SK-N-SH treated with all-trans-retinoic acid at 6 μM for 48 hours (cell line): ENCODE measurements around the gene BCKDHA.

Experiments used
- ATAC-seq: fragments of 200-7000 bp; cut with Tn5 transposase; 3 replicates; pipeline ENCODE4 v1.9.1; 2020; ENCODE audit warnings: mild to moderate bottlenecking, moderate library complexity
- BACH2 ChIP-seq: fragments of 250-450 bp; sonication (Bioruptor Pico); IDR thresholded peaks from 2 replicates; pipeline ENCODE4 v1.9.0; 2021; ENCODE audit warnings: mild to moderate bottlenecking, borderline replicate concordance
- CREB5 ChIP-seq: fragments of 250-450 bp; sonication (Bioruptor Pico); IDR thresholded peaks from 2 replicates; pipeline ENCODE4 v1.5.1; 2020; ENCODE audit warnings: low read depth, mild to moderate bottlenecking, moderate library complexity
- CSDC2 ChIP-seq: fragments of 250-450 bp; sonication (Bioruptor Pico); IDR thresholded peaks from 2 replicates; pipeline ENCODE4 v1.5.0; 2020; ENCODE audit warnings: mild to moderate bottlenecking, moderate library complexity
- CSRNP3 ChIP-seq: fragments of 250-450 bp; sonication (Bioruptor Pico); IDR thresholded peaks from 2 replicates; pipeline ENCODE4 v1.5.1; 2021; ENCODE audit warnings: mild to moderate bottlenecking, moderate library complexity
- ESRRG ChIP-seq: fragments of 250-450 bp; sonication (Bioruptor Pico); IDR thresholded peaks from 2 replicates; pipeline ENCODE4 v1.6.1; 2021; ENCODE audit warnings: mild to moderate bottlenecking
- GLIS3 ChIP-seq: fragments of 250-450 bp; sonication (Bioruptor Pico); IDR thresholded peaks from 2 replicates; pipeline ENCODE4 v1.5.0; 2020; ENCODE audit warnings: mild to moderate bottlenecking, moderate library complexity
- ISL1 ChIP-seq: fragments of 250-450 bp; sonication (Bioruptor Pico); IDR thresholded peaks from 2 replicates; pipeline ENCODE4 v2.1.2; 2022; ENCODE audit warnings: mild to moderate bottlenecking, moderate library complexity
- PATZ1 ChIP-seq: fragments of 250-450 bp; sonication (Bioruptor Pico); IDR thresholded peaks from 2 replicates; pipeline ENCODE4 v1.8.0; 2020; ENCODE audit warnings: mild to moderate bottlenecking, moderate library complexity, borderline replicate concordance
- POU6F1 ChIP-seq: fragments of 250-450 bp; sonication (Bioruptor Pico); IDR thresholded peaks from 2 replicates; pipeline ENCODE4 v1.8.0; 2021; ENCODE audit warnings: low read depth, mild to moderate bottlenecking, moderate library complexity, borderline replicate concordance
- PPARA ChIP-seq: fragments of 250-450 bp; sonication (Bioruptor Pico); IDR thresholded peaks from 2 replicates; pipeline ENCODE4 v1.5.0; 2020; ENCODE audit warnings: mild to moderate bottlenecking, borderline replicate concordance
- SNAI2 ChIP-seq: fragments of 250-450 bp; sonication (Bioruptor Pico); IDR thresholded peaks from 2 replicates; pipeline ENCODE4 v1.5.0; 2020; ENCODE audit warnings: mild to moderate bottlenecking, moderate library complexity
- TOX ChIP-seq: fragments of 250-450 bp; sonication (Bioruptor Pico); IDR thresholded peaks from 2 replicates; pipeline ENCODE4 v1.8.0; 2021; ENCODE audit warnings: mild to moderate bottlenecking, moderate library complexity, borderline replicate concordance
- TSHZ2 ChIP-seq: fragments of 250-450 bp; sonication (Bioruptor Pico); IDR thresholded peaks from 2 replicates; pipeline ENCODE4 v1.5.0; 2020; ENCODE audit warnings: mild to moderate bottlenecking, moderate library complexity
- ZC3H10 ChIP-seq: fragments of 250-450 bp; sonication (Bioruptor Pico); IDR thresholded peaks from 2 replicates; pipeline ENCODE4 v1.5.1; 2021; ENCODE audit warnings: mild to moderate bottlenecking, moderate library complexity
- ZFP3 ChIP-seq: fragments of 250-450 bp; sonication (Bioruptor Pico); IDR thresholded peaks from 2 replicates; pipeline ENCODE4 v1.5.0; 2020; ENCODE audit warnings: mild to moderate bottlenecking, moderate library complexity
- ZFP30 ChIP-seq: fragments of 450-650 bp; formaldehyde crosslinking; IDR thresholded peaks from 2 replicates; pipeline ENCODE4 v1.5.0; 2022; ENCODE audit warnings: mild to moderate bottlenecking, moderate library complexity
- ZNF70 ChIP-seq: fragments of 450-650 bp; formaldehyde crosslinking; IDR thresholded peaks from 2 replicates; pipeline ENCODE4 v1.5.0; 2020; ENCODE audit warnings: mild to moderate bottlenecking, moderate library complexity
- ZNF8 ChIP-seq: fragments of 450-650 bp; formaldehyde crosslinking; IDR thresholded peaks from 2 replicates; pipeline ENCODE4 v1.5.0; 2020; ENCODE audit warnings: mild to moderate bottlenecking, moderate library complexity

BCKDHA gene

GRCh38 chr19:41421314-41421713, 23.7 kb downstream of the BCKDHA start:
- ATAC-seq, result no peak
- no peak for TF ChIP-seq CSDC2
- no peak for TF ChIP-seq BACH2 (CRISPR knock-in tag)
- no peak for TF ChIP-seq ESRRG (CRISPR knock-in tag)
- no peak for TF ChIP-seq ZFP30 (CRISPR knock-in tag)
- no peak for TF ChIP-seq GLIS3 (CRISPR knock-in tag)
- no peak for TF ChIP-seq ZC3H10 (CRISPR knock-in tag)
- no peak for TF ChIP-seq ZNF70
- TF ChIP-seq ISL1 (CRISPR knock-in tag), result no peak
- TF ChIP-seq TOX (CRISPR knock-in tag), result no peak
- no peak for TF ChIP-seq PATZ1
- TF ChIP-seq SNAI2 (CRISPR knock-in tag), result no peak
- no peak for TF ChIP-seq CSRNP3 (CRISPR knock-in tag)
- TF ChIP-seq TSHZ2 (CRISPR knock-in tag), result no peak
- no peak for TF ChIP-seq ZNF8 (CRISPR knock-in tag)

- ATAC-seq, result no peak
Measured at GRCh38 chr19:41421973-41422372, 24.4 kb downstream of the BCKDHA start.

More at GRCh38 chr19:41421973-41422372, 24.4 kb downstream of the BCKDHA start:
- TF ChIP-seq POU6F1 (CRISPR knock-in tag), result no peak
- no peak for TF ChIP-seq TOX (CRISPR knock-in tag)
- no peak for TF ChIP-seq PPARA
- TF ChIP-seq ZFP3 (CRISPR knock-in tag), result no peak
- no peak for TF ChIP-seq ESRRG (CRISPR knock-in tag)
- no peak for TF ChIP-seq GLIS3 (CRISPR knock-in tag)
- no peak for TF ChIP-seq CREB5 (CRISPR knock-in tag)
- TF ChIP-seq ZNF8 (CRISPR knock-in tag), result no peak
- TF ChIP-seq CSRNP3 (CRISPR knock-in tag), result no peak
- TF ChIP-seq, all 23 proteins: peak for 0
